ENCODE results near the gene ICA1. TPM values are rescaled to one million over a fixed set of nuclear protein-coding genes. Genes with fewer than 3 reads are reported as not detected.
"Not testable (repeated sequence)": the region's sequence is repeated elsewhere in the genome, so short reads cannot be mapped to it uniquely, and the experiment has no call there.

ICA1 gene
- total RNA-seq, 1 donor from 2014 or later: 43.2 TPM

GRCh38 chr7:8063300-8063699, 198.7 kb downstream of the ICA1 start:
- DNase-seq (ENCODE audit: extremely low read depth, low read depth, low spot score): not testable (repeated sequence)

Other genes with a start within 250 kb of the ICA1 start
- gene NXPH1, start 171.4 kb upstream of the ICA1 start, total RNA-seq: not detected in 2 replicates

Data from glomerular endothelial cell (primary cell).